GM12891 (cell line): ENCODE measurements around the gene TRPM3.

ENCODE experiments used
- DNase-seq: peaks from one replicate; pipeline ENCODE4 v3.0.0; 2011; ENCODE audit warnings: low spot score; ENCODE audit not compliant: insufficient read length
- FAIRE-seq: peaks from 2 replicates; lab custom pipeline; 2011; peaks lifted over from hg19 to GRCh38; lab: Jason Lieb, UNC
- PAX5 ChIP-seq: IDR thresholded peaks from 2 replicates; pipeline ENCODE4 v1.6.1; 2011; ENCODE audit warnings: low read length, moderate library complexity, mild to moderate bottlenecking; ENCODE audit not compliant: insufficient read depth, severe bottlenecking
- POLR2A ChIP-seq: IDR thresholded peaks from 2 replicates; pipeline ENCODE4 v1.6.1; 2011; ENCODE audit warnings: low read depth, low read length, control low read depth
- POLR2AphosphoS5 ChIP-seq: IDR thresholded peaks from 2 replicates; pipeline ENCODE4 v1.6.1; 2011; ENCODE audit warnings: low read depth, low read length, control low read depth
- POU2F2 ChIP-seq: IDR thresholded peaks from 2 replicates; pipeline ENCODE4 v1.6.1; 2011; ENCODE audit warnings: low read depth, mild to moderate bottlenecking, control low read depth, low read length, moderate library complexity
- SPI1 ChIP-seq: IDR thresholded peaks from 2 replicates; pipeline ENCODE4 v1.6.1; 2011; ENCODE audit warnings: low read depth, low read length, control low read depth
- TAF1 ChIP-seq: IDR thresholded peaks from 2 replicates; pipeline ENCODE4 v1.6.1; 2011; ENCODE audit warnings: low read depth, low read length, control low read depth

TRPM3 gene

DNA sequence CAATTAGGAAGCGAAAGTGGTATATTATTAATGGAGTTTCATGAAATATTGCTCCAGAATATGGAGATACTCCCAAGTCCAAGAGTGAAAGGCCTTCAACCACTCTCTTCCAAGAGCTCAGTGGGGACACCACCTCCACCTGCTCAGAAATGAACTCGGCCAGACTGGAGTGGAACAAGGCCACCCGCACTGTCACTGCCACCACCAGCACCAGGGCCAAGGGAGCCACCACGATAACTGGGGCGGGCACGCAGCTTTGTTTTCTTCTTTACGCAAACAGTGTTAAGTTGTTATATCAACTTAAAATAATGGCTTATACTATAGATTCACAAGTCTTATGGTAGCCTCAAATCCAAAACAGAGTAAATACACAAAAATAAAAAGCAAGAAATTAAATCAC, 204.1 kb downstream of the TRPM3 start:
- no peak for DNase-seq
- TF ChIP-seq PAX5, result no peak
- no peak for TF ChIP-seq POU2F2
- no peak for TF ChIP-seq TAF1
- no peak for TF ChIP-seq POLR2AphosphoS5
- no peak for TF ChIP-seq SPI1
- TF ChIP-seq POLR2A, result no peak
- no peak for FAIRE-seq

GRCh38 chr9:70911791-70912190, 209.6 kb downstream of the TRPM3 start:
- DNase-seq (no peak), FAIRE-seq (no peak)
- TF ChIP-seq TAF1, result no peak
- TF ChIP-seq POLR2A, result no peak
- TF ChIP-seq POLR2AphosphoS5, result no peak
- no peak for TF ChIP-seq POU2F2
- no peak for TF ChIP-seq SPI1
- no peak for TF ChIP-seq PAX5

GRCh38 chr9:70910598-70910997, 210.8 kb downstream of the TRPM3 start:
- FAIRE-seq, result no peak
- DNase-seq, result no peak
- TF ChIP-seq TAF1 (no peak), SPI1 (no peak), POU2F2 (no peak), POLR2AphosphoS5 (no peak), PAX5 (no peak), POLR2A (no peak)

- TF ChIP-seq PAX5, result no peak
- no peak for TF ChIP-seq POLR2A
- no peak for TF ChIP-seq TAF1
- no peak for TF ChIP-seq POU2F2
- no peak for TF ChIP-seq SPI1
- no peak for TF ChIP-seq POLR2AphosphoS5
- FAIRE-seq (no peak), DNase-seq (no peak)
These were observed 218.7 kb downstream of the TRPM3 start for GRCh38 chr9:70902692-70903131.

- DNase-seq (no peak), FAIRE-seq (no peak)
- TF ChIP-seq POLR2AphosphoS5 (no peak), POU2F2 (no peak), TAF1 (no peak), PAX5 (no peak), SPI1 (no peak), POLR2A (no peak)
These were observed 219.2 kb downstream of the TRPM3 start for GRCh38 chr9:70902171-70902570.

GRCh38 chr9:70901746-70902145, 219.7 kb downstream of the TRPM3 start:
- no peak for DNase-seq
- TF ChIP-seq SPI1 (no peak), POLR2A (no peak), PAX5 (no peak), TAF1 (no peak), POU2F2 (no peak), POLR2AphosphoS5 (no peak)
- FAIRE-seq, result no peak

- no peak for DNase-seq
- TF ChIP-seq POLR2AphosphoS5, result no peak
- no peak for FAIRE-seq
These were observed 220.4 kb downstream of the TRPM3 start for GRCh38 chr9:70901013-70901412.

GRCh38 chr9:70893580-70894122, 227.8 kb downstream of the TRPM3 start:
- no peak for FAIRE-seq
- no peak for TF ChIP-seq SPI1
- no peak for TF ChIP-seq PAX5
- no peak for TF ChIP-seq TAF1
- no peak for TF ChIP-seq POLR2AphosphoS5
- TF ChIP-seq POLR2A, result no peak
- no peak for TF ChIP-seq POU2F2
- no peak for DNase-seq

- FAIRE-seq (no peak), DNase-seq (no peak)
- TF ChIP-seq POU2F2, result no peak
- no peak for TF ChIP-seq TAF1
- no peak for TF ChIP-seq POLR2AphosphoS5
- no peak for TF ChIP-seq POLR2A
- TF ChIP-seq PAX5, result no peak
- TF ChIP-seq SPI1, result no peak
These were observed 232.9 kb downstream of the TRPM3 start for GRCh38 chr9:70888471-70888870.

DNA sequence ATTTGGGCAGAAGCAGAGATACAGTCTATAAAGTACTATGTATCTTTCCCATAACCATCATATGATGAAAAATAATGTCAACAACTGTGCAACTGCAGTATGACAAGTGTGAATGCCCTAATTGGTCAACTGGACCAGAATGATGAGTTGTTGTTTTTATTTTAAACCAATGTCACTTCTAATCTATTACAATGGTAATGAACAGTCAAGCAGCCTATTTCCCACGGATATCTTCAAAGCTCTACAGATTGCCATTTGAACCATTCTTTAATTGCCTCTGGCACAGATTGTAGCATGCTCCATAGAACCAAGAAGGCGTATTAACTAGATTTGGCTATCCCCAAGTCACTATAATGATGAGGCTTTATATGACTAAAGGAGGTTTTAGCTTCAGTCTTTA, 233.6 kb downstream of the TRPM3 start:
- no peak for FAIRE-seq
- DNase-seq, result no peak
- no peak for TF ChIP-seq SPI1
- no peak for TF ChIP-seq PAX5
- no peak for TF ChIP-seq POLR2A
